Measurements from ENCODE around the gene SLC8B1.

DNA sequence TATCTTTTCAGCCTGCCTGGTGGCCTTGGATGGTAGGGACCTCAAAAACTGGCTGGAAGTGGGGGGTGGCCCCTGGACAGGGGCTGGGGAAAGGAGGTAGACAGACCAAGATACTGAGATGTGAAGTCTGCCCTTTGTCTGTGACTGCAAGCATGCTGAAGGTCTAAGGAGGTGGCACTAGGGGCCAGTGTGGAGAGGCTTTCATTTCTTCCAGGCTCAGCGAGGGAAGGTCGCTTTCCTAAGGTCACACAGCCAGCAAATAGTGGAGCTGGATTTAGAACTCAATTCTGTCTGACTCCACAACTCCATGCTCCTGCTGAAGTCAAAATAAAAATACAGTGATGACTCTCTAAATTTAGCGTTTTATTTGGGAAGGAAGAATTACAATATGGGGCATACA is 12.2 kb upstream of the SLC8B1 start:
- TF ChIP-seq, protein P1, sequence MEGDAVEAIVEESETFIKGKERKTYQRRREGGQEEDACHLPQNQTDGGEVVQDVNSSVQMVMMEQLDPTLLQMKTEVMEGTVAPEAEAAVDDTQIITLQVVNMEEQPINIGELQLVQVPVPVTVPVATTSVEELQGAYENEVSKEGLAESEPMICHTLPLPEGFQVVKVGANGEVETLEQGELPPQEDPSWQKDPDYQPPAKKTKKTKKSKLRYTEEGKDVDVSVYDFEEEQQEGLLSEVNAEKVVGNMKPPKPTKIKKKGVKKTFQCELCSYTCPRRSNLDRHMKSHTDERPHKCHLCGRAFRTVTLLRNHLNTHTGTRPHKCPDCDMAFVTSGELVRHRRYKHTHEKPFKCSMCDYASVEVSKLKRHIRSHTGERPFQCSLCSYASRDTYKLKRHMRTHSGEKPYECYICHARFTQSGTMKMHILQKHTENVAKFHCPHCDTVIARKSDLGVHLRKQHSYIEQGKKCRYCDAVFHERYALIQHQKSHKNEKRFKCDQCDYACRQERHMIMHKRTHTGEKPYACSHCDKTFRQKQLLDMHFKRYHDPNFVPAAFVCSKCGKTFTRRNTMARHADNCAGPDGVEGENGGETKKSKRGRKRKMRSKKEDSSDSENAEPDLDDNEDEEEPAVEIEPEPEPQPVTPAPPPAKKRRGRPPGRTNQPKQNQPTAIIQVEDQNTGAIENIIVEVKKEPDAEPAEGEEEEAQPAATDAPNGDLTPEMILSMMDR (IDR thresholded peaks at IDR 0.05; ENCODE audit: low read length) = no peak
- TF ChIP-seq EZH2 (IDR thresholded peaks at IDR 0.05; ENCODE audit: borderline replicate concordance, low read length) = no peak
